ENCODE results near the gene FOXK2.

DNA sequence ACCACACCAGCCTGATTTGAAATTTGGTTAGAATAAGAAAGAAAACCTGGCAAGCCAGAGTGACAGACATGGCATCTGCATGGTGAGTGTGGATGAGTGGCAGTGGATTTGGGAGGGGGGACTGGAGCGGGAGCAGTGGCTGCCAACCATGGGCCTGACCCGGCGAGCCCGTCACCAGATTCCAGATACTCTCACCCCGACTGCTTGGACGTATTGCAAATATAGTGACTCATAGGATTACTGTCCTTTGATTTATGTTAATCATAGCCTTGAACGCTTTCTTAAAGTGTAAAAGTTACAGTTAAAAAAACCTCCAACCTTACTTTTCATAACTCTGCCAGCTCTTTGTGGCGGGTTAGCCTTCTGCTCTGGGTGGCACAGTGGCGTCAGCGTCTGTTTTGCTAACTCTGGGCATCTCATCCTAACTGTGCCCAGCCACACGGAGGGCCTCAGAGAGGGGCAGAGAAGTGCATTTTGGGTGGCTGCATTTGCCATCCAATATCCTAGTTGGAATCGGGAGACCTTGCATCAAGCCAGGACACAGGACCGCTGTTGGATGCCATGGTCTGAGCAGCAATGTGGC is 26.8 kb upstream of the FOXK2 start:
- TF ChIP-seq CTCF (conservative IDR thresholded peaks at IDR 0.05; ENCODE audit: low read length), result no peak
- no peak for TF ChIP-seq EZH2phosphoT487 (IDR thresholded peaks at IDR 0.05; ENCODE audit: borderline replicate concordance, low read depth, low read length)
